B cell (primary cell): ENCODE data around the gene TMEM164.

ENCODE experiments used
- EZH2 ChIP-seq: IDR thresholded peaks from 2 replicates; pipeline ENCODE4 v1.6.1; 2012; ENCODE audit warnings: borderline replicate concordance, low read depth, mild to moderate bottlenecking, moderate library complexity, low read length; ENCODE audit not compliant: insufficient read depth, poor library complexity, severe bottlenecking
- TF ChIP-seq, protein P1 (sequence below): fragments of 200-600 bp; IDR thresholded peaks from one replicate; pipeline ENCODE4 v1.8.0; 2022; ENCODE audit warnings: antibody characterized with exemption, mild to moderate bottlenecking

DNA sequence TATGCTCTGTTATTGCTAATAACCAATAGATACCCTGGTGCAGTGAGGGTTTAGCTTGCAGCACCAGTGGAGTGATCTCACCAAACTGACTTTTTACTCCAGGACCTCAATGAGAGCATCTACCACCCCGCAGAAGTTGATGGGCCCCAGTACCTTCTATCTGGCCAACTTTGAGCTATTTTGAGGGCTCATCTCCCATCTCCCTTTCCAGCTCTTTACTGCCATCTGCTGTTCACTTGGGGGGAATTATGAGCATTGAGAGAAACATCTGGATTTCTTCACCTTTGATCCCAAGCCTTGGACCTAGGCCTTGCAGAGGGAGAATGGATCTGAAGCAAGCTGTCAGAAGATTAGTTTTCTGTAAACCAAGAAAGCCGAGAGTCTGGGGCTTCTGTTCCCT, 143.6 kb downstream of the TMEM164 start:
- TF ChIP-seq, protein P1, sequence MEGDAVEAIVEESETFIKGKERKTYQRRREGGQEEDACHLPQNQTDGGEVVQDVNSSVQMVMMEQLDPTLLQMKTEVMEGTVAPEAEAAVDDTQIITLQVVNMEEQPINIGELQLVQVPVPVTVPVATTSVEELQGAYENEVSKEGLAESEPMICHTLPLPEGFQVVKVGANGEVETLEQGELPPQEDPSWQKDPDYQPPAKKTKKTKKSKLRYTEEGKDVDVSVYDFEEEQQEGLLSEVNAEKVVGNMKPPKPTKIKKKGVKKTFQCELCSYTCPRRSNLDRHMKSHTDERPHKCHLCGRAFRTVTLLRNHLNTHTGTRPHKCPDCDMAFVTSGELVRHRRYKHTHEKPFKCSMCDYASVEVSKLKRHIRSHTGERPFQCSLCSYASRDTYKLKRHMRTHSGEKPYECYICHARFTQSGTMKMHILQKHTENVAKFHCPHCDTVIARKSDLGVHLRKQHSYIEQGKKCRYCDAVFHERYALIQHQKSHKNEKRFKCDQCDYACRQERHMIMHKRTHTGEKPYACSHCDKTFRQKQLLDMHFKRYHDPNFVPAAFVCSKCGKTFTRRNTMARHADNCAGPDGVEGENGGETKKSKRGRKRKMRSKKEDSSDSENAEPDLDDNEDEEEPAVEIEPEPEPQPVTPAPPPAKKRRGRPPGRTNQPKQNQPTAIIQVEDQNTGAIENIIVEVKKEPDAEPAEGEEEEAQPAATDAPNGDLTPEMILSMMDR = peak; percentile 64
- no peak for TF ChIP-seq EZH2
